Activated CD8-positive, alpha-beta T cell treated with anti-CD3 and anti-CD28 coated beads for 36 hours (primary cell): ENCODE measurements around the gene SV2C. TPM values are rescaled to one million over a fixed set of nuclear protein-coding genes. Genes with fewer than 3 reads are reported as not detected.
A peak's percentile ranks its signal among the peaks of the same experiment; 100 is the strongest.

Experiments used
- ATAC-seq: fragments of 200-7000 bp; cut with Tn5 transposase; one replicate; pipeline ENCODE4 v1.10.0; 2021; ENCODE audit warnings: mild to moderate bottlenecking, moderate library complexity
- CTCF ChIA-PET: fragments of 350-600 bp; sonication (Branson Sonifier 250); formaldehyde crosslinking; loops from one replicate; lab custom pipeline; 2021; ENCODE audit warnings: antibody characterized with exemption; lab: Charles Lee
- POLR2A ChIA-PET: fragments of 350-600 bp; sonication (Branson Sonifier 250); formaldehyde crosslinking; loops from one replicate; lab custom pipeline; 2021; ENCODE audit warnings: antibody characterized with exemption; lab: Charles Lee
- DNase-seq: peaks from one replicate; pipeline ENCODE4 v3.0.0-alpha.2; 2020
- H3K27ac Mint-ChIP-seq: one replicate; pipeline ENCODE4 v1.8.0; 2021; ENCODE audit warnings: mild to moderate bottlenecking, mixed read lengths
- H3K27me3 Mint-ChIP-seq: one replicate; pipeline ENCODE4 v1.8.0; 2021; ENCODE audit warnings: mixed read lengths
- H3K36me3 Mint-ChIP-seq: one replicate; pipeline ENCODE4 v1.8.0; 2021; ENCODE audit warnings: low read depth, mixed read lengths
- H3K4me1 Mint-ChIP-seq: one replicate; pipeline ENCODE4 v1.8.0; 2021; ENCODE audit warnings: low read depth, mixed read lengths
- H3K4me3 Mint-ChIP-seq: one replicate; pipeline ENCODE4 v1.8.0; 2021; ENCODE audit warnings: mild to moderate bottlenecking, moderate library complexity, mixed read lengths
- H3K9me3 Mint-ChIP-seq: one replicate; pipeline ENCODE4 v1.8.0; 2021; ENCODE audit warnings: mixed read lengths
- intact Hi-C: fragments of 100-400 bp; cut with micrococcal nuclease; formaldehyde crosslinking; loops from one replicate; pipeline ENCODE4 v1.10.0; 2022
- total RNA-seq, 2 experiments: library from RNA; stranded (reverse); gene quantifications; one replicate each; pipeline ENCODE4 v1.2.3, GENCODE V29; 2021
- TF ChIP-seq, protein P1 (sequence below): fragments of 200-600 bp; IDR thresholded peaks from one replicate; pipeline ENCODE4 v1.8.0; 2022; ENCODE audit warnings: antibody characterized with exemption, mild to moderate bottlenecking

Gene SV2C
- total RNA-seq, 2 experiments from 2014 or later, result 0.07 TPM; not detected in 1

DNA sequence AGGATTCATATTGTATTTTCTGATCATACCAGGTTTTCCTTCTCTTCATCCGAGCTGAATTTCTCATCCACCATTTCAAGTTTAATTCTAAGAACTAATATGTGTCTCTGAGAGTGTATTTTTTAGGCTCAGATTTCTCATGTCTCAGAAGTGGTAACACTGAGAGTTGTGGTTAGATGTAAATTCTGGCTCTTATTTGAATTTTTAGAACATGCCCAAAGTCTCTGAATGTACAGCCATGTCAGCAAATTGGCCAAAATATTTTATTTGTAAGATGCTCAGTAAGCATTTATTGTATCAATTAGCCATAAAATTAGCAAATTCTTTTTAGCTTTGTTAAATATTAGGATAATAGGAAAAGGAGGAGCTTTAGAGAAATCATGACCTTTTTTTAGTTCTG lies 16.6 kb downstream of the SV2C start:
- ATAC-seq (peak; percentile 57), DNase-seq (no peak)
- TF ChIP-seq, protein P1, sequence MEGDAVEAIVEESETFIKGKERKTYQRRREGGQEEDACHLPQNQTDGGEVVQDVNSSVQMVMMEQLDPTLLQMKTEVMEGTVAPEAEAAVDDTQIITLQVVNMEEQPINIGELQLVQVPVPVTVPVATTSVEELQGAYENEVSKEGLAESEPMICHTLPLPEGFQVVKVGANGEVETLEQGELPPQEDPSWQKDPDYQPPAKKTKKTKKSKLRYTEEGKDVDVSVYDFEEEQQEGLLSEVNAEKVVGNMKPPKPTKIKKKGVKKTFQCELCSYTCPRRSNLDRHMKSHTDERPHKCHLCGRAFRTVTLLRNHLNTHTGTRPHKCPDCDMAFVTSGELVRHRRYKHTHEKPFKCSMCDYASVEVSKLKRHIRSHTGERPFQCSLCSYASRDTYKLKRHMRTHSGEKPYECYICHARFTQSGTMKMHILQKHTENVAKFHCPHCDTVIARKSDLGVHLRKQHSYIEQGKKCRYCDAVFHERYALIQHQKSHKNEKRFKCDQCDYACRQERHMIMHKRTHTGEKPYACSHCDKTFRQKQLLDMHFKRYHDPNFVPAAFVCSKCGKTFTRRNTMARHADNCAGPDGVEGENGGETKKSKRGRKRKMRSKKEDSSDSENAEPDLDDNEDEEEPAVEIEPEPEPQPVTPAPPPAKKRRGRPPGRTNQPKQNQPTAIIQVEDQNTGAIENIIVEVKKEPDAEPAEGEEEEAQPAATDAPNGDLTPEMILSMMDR, result no peak
- Mint-ChIP-seq H3K27ac (peak overlapping the region; percentile 31), H3K4me1 (peaks cover 9% of the 10 kb centered on the region), H3K36me3 (no peaks in the 10 kb centered on the region), H3K4me3 (no peak overlapping the region), H3K9me3 (no peaks in the 10 kb centered on the region), H3K27me3 (peaks cover 17% of the 10 kb centered on the region)
- POLR2A ChIA-PET, result no interaction called here
- intact Hi-C loops, result no loop called here
- CTCF ChIA-PET, result interaction anchor here (0.9 to 1.8 kb wide), 3 partner anchors 14 to 75 kb away, joined by 3 to 5 read pairs (median 5); no protein-coding TSS in a partner anchor

DNA sequence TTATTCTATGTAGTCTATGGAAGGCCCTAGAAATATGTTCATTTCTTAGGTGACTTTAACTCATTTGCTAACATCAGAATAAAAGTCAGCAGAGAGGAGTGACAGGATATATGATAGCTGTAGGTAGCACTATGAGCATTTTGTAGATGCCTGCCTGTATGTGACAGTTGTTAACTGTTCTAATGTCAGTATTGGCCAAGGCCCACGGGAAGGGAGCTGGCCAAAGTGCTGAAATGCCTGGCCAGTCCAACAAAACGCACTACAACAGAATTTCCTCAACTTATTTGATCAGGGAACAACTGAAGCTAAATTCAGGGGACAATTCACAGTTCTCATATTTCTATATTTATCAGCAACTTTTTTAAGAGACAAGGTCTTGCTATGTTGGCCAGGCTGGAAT lies 20.8 kb downstream of the SV2C start:
- intact Hi-C loops, result no loop called here
- no peaks in the 10 kb centered on the region for H3K9me3 Mint-ChIP-seq
- peaks cover 8% of the 10 kb centered on the region for H3K4me1 Mint-ChIP-seq
- ATAC-seq, result no peak
- no peak overlapping the region for H3K4me3 Mint-ChIP-seq
- ChIA-PET POLR2A (interaction anchor here (0.6 kb wide), 1 partner anchor 40 kb away, joined by 3 read pairs; no protein-coding TSS in a partner anchor), CTCF (interaction anchor here (1.1 kb wide), 2 partner anchors 29 to 71 kb away, joined by 3 read pairs; no protein-coding TSS in a partner anchor)
- TF ChIP-seq, protein P1, result no peak
- DNase-seq, result peak; percentile 40
- H3K27ac Mint-ChIP-seq, result no peak overlapping the region
- peaks cover 28% of the 10 kb centered on the region for H3K27me3 Mint-ChIP-seq
- no peaks in the 10 kb centered on the region for H3K36me3 Mint-ChIP-seq

DNA sequence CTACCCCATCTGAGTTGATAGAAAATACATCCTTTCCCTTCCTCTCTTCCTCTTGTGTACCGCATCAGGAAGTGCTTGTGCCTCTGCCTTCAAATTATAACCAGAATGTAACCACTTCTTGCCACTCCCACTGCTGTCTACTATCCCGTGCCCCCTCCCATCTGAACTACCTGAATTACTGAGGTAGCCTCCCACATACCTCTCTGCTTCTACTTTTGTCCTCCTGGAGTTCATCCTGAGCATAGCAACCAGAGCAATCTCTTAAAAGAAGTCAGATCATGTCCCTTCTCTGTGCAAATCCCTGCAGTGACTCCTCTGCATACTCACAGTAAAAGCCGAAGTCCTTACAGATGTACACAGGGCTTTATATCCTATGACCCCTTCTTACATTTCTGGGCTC lies 23.0 kb downstream of the SV2C start:
- H3K4me1 Mint-ChIP-seq, result no peaks in the 10 kb centered on the region
- H3K9me3 Mint-ChIP-seq, result no peaks in the 10 kb centered on the region
- H3K36me3 Mint-ChIP-seq, result no peaks in the 10 kb centered on the region
- ChIA-PET CTCF (no interaction called here), POLR2A (no interaction called here)
- H3K27ac Mint-ChIP-seq, result no peak overlapping the region
- DNase-seq (no peak), ATAC-seq (no peak)
- no peak overlapping the region for H3K4me3 Mint-ChIP-seq
- H3K27me3 Mint-ChIP-seq, result peaks cover 29% of the 10 kb centered on the region
- intact Hi-C loops, result no loop called here
- TF ChIP-seq, protein P1, result no peak

DNA sequence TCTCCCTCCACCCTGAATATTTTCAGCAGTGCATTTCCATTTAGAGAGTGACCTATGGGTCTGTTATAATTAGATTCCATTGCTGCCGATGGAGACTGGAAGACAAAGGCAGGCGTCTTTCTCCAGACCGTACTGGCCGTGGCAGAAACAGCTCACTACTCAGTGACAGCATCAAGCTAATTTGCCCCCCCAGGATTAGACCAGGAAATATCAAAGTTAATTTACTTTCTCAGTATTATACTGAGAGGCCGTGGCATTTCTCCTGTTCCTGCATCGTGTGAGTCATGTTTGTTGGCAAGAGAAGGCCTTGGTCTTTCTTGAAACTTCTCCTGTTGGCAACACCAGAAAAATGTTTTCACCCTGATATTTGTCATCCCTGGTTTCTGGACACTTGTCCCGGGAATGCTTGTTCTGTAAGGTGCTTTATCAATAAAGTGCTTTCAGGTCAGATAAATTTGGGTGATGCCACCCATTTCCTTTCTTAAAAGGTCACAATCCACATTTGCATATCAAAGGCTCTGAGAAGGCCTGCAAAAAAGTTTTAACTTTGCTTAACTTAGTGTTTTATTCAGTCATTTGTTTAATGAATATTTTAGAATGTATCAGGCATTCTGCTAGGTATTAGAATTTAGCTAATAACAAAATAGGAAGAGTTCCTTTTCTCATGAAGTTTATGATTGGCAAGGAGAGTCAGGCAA lies 28.4 kb downstream of the SV2C start:
- intact Hi-C loops, result no loop called here
- TF ChIP-seq, protein P1, result no peak
- POLR2A ChIA-PET, result interaction anchor here (0.6 kb wide), 1 partner anchor 229 kb away, joined by 3 read pairs; no protein-coding TSS in a partner anchor

DNA sequence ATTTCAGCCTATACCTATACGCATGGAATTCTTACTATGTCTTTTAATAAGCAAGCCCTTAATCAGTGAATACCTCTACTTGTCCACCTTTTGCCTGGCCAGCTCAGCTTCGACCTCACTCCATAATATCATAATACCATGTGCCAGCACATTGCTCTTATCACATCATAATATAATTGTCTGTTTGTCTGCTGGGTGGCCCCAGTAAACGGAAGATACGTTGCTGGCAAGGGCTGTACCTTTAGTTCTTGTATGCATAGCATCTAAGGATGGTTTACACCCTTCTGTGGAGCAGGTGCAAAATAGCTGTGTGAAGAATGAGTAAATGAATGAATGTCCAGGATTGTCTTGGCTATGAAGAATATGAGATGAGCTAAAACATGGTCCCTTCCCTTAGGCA lies 29.9 kb downstream of the SV2C start:
- CTCF ChIA-PET, result no interaction called here
- H3K27me3 Mint-ChIP-seq, result peaks cover 27% of the 10 kb centered on the region
- H3K4me3 Mint-ChIP-seq, result no peak overlapping the region

More for the DNA sequence above, 28.4 kb downstream of the SV2C start:
- H3K4me1 Mint-ChIP-seq, result no peaks in the 10 kb centered on the region
- CTCF ChIA-PET, result no interaction called here
- no peak for DNase-seq
- H3K9me3 Mint-ChIP-seq, result no peaks in the 10 kb centered on the region
- H3K27me3 Mint-ChIP-seq, result peaks cover 28% of the 10 kb centered on the region
- no peak for ATAC-seq
- H3K27ac Mint-ChIP-seq, result no peak overlapping the region
- H3K36me3 Mint-ChIP-seq, result no peaks in the 10 kb centered on the region
- no peak overlapping the region for H3K4me3 Mint-ChIP-seq

More for the DNA sequence above, 29.9 kb downstream of the SV2C start:
- Mint-ChIP-seq H3K36me3 (no peaks in the 10 kb centered on the region), H3K27ac (no peak overlapping the region), H3K4me1 (no peaks in the 10 kb centered on the region), H3K9me3 (no peaks in the 10 kb centered on the region)
- no peak for ATAC-seq
- POLR2A ChIA-PET, result interaction anchor here (0.7 kb wide), 1 partner anchor 103 kb away, joined by 3 read pairs; no protein-coding TSS in a partner anchor
- TF ChIP-seq, protein P1, result no peak
- intact Hi-C loops, result no loop called here
- no peak for DNase-seq
